GM13976 (cell line): ENCODE data around the gene RNASE7.

ENCODE experiments used
- DNase-seq: peaks from one replicate; pipeline ENCODE4 v3.0.0; 2012; ENCODE audit warnings: low spot score
- CTCF ChIP-seq: IDR thresholded peaks from 2 replicates; pipeline ENCODE4 v1.5.1; 2012; ENCODE audit warnings: borderline replicate concordance, mild to moderate bottlenecking; ENCODE audit not compliant: insufficient read depth; ENCODE audit errors: extremely low read depth, missing control alignments, control extremely low read depth
- in situ Hi-C: fragments of 300-500 bp; cut with MboI; formaldehyde crosslinking; loops from one replicate; pipeline ENCODE4 v1.12.0; 2022; ENCODE audit warnings: low sequenced_read_pairs, mixed read lengths, inconsistent platforms; ENCODE audit not compliant: unreplicated experiment

Gene RNASE7

GRCh38 chr14:21077672-21078071 is 35.5 kb downstream of the RNASE7 start:
- peak; percentile 21 for DNase-seq
- in situ Hi-C loops = no loop called here
- TF ChIP-seq CTCF = no peak

GRCh38 chr14:21078287-21078686 is 36.1 kb downstream of the RNASE7 start:
- no peak for TF ChIP-seq CTCF
- peak; percentile 16 for DNase-seq
- in situ Hi-C loops = no loop called here

GRCh38 chr14:21078726-21079125 is 36.6 kb downstream of the RNASE7 start:
- in situ Hi-C loops = no loop called here
- TF ChIP-seq CTCF = no peak
- DNase-seq = no peak

- TF ChIP-seq CTCF = no peak
- peak; percentile 23 for DNase-seq
- in situ Hi-C loops = no loop called here
These were observed 39.5 kb downstream of the RNASE7 start for GRCh38 chr14:21081521-21082142.

GRCh38 chr14:21083565-21084325 is 41.6 kb downstream of the RNASE7 start:
- no peak for TF ChIP-seq CTCF
- peak; percentile 15 for DNase-seq
- in situ Hi-C loops = no loop called here

- peak; percentile 17 for DNase-seq
- in situ Hi-C loops = no loop called here
- TF ChIP-seq CTCF = no peak
These were observed 42.2 kb downstream of the RNASE7 start for GRCh38 chr14:21084396-21084795.
